HepG2 (cell line): ENCODE data around the gene SLC2A4. TPM values are rescaled to one million over a fixed set of nuclear protein-coding genes. Genes with fewer than 3 reads are reported as not detected.

Experiments used
- ATF7-NPFF ChIP-seq: sonication (generic); formaldehyde crosslinking; IDR thresholded peaks from 2 replicates; pipeline ENCODE4 v1.8.1; 2023; ENCODE audit warnings: mild to moderate bottlenecking, low read depth, missing genetic modification reagents, moderate library complexity
- CREB1 ChIP-seq, 2 experiments: fragments of 450-650 bp in 1 of 2; IDR thresholded peaks; 2 replicates each; pipeline ENCODE4 v1.6.1; 2016 to 2017; ENCODE audit warnings: control low read depth in 1 of 2, mild to moderate bottlenecking in 1 of 2, missing compliant biosample characterization in 1 of 2, missing genetic modification characterization in 1 of 2
- MIXL1 ChIP-seq: IDR thresholded peaks from 2 replicates; pipeline ENCODE4 v1.6.1; 2016
- NR1H2 ChIP-seq: sonication (generic); formaldehyde crosslinking; IDR thresholded peaks from 2 replicates; pipeline ENCODE4 v1.8.1; 2022; ENCODE audit warnings: low read depth, missing genetic modification reagents, borderline replicate concordance
- NR2F1 ChIP-seq, 2 experiments: fragments of 450-650 bp in 1 of 2; formaldehyde crosslinking in 1 of 2; IDR thresholded peaks; 2 replicates each; pipeline versions ENCODE4 v1.5.0 to v1.6.1; 2016 to 2020; ENCODE audit warnings: mild to moderate bottlenecking in 1 of 2, missing compliant biosample characterization in 1 of 2, missing genetic modification reagents in 1 of 2, moderate library complexity in 1 of 2
- ONECUT2 ChIP-seq: sonication (generic); formaldehyde crosslinking; IDR thresholded peaks from 2 replicates; pipeline ENCODE4 v1.4.0; 2020; ENCODE audit warnings: missing genetic modification reagents
- PAX8 ChIP-seq: sonication (generic); formaldehyde crosslinking; IDR thresholded peaks from 2 replicates; pipeline ENCODE4 v1.8.0; 2022; ENCODE audit warnings: mild to moderate bottlenecking, missing genetic modification reagents, borderline replicate concordance
- POLR2G ChIP-seq: fragments of 200-400 bp; formaldehyde crosslinking; IDR thresholded peaks from 2 replicates; pipeline ENCODE4 v1.6.1; 2018; ENCODE audit warnings: mild to moderate bottlenecking, low read depth, low read length, moderate library complexity
- REXO4 ChIP-seq: sonication (generic); formaldehyde crosslinking; IDR thresholded peaks from 2 replicates; pipeline ENCODE4 v1.8.0; 2022; ENCODE audit warnings: missing genetic modification reagents, mild to moderate bottlenecking, borderline replicate concordance
- RORA ChIP-seq: sonication (generic); formaldehyde crosslinking; IDR thresholded peaks from 2 replicates; pipeline ENCODE4 v1.5.0; 2020; ENCODE audit warnings: mild to moderate bottlenecking, missing genetic modification reagents, moderate library complexity
- TOE1 ChIP-seq: sonication (generic); formaldehyde crosslinking; IDR thresholded peaks from 2 replicates; pipeline ENCODE4 v1.4.0; 2020; ENCODE audit warnings: mild to moderate bottlenecking, missing genetic modification reagents
- U2AF2 ChIP-seq: fragments of 200-400 bp; formaldehyde crosslinking; IDR thresholded peaks from 2 replicates; pipeline ENCODE4 v1.6.1; 2017; ENCODE audit warnings: low read depth, mild to moderate bottlenecking, low read length
- ZFY ChIP-seq: sonication (generic); formaldehyde crosslinking; IDR thresholded peaks from 2 replicates; pipeline ENCODE4 v1.4.0; 2020; ENCODE audit warnings: missing genetic modification reagents
- ZNF143 ChIP-seq: sonication (generic); formaldehyde crosslinking; IDR thresholded peaks from 2 replicates; pipeline ENCODE4 v1.4.0; 2020; ENCODE audit warnings: missing genetic modification reagents
- ZNF234 ChIP-seq: sonication (generic); formaldehyde crosslinking; conservative IDR thresholded peaks from 2 replicates; pipeline ENCODE4 v1.5.1; 2020; ENCODE audit warnings: mild to moderate bottlenecking, missing genetic modification reagents
- ZNF33A ChIP-seq: sonication (generic); formaldehyde crosslinking; IDR thresholded peaks from 2 replicates; pipeline ENCODE4 v1.5.1; 2020; ENCODE audit warnings: missing genetic modification reagents, mild to moderate bottlenecking, moderate library complexity, borderline replicate concordance
- ZNF678 ChIP-seq: sonication (generic); formaldehyde crosslinking; IDR thresholded peaks from 2 replicates; pipeline ENCODE4 v1.4.0; 2020; ENCODE audit warnings: mild to moderate bottlenecking, missing genetic modification reagents
- ZNF879 ChIP-seq: sonication (generic); formaldehyde crosslinking; IDR thresholded peaks from 2 replicates; pipeline ENCODE4 v1.8.1; 2023; ENCODE audit warnings: missing genetic modification reagents
- polyA plus RNA-seq, 8 experiments: library from polyadenylated mRNA; depleted of rRNA in 3 of 8; stranded (reverse) in 7 of 8; unstranded in 1 of 8; fragments of >200 nt; fragmentation: Illumina TruSeq in 4 of 8; extraction: Trizol in 4 of 8; gene quantifications; 2 replicates each; pipeline versions ENCODE4 v1.2.1 to v1.2.3, GENCODE V29; 2011 to 2016; ENCODE audit warnings: low read depth in 4 of 8, missing spikeins in 1 of 8, mixed read lengths in 1 of 8; ENCODE audit not compliant: insufficient read depth in 1 of 8
- total RNA-seq, 5 experiments: library from RNA; depleted of rRNA; stranded (reverse); fragments of >200 nt; fragmentation: Illumina TruSeq; extraction: Trizol; gene quantifications; 2 replicates each; pipeline ENCODE4 v1.2.3, GENCODE V29; 2016; ENCODE audit warnings: low read depth in 1 of 5
- TF ChIP-seq, protein P1 (sequence below): fragments of 450-650 bp; IDR thresholded peaks from 2 replicates; pipeline ENCODE4 v1.6.1; 2016
- TF ChIP-seq, protein P2 (sequence below): sonication (generic); formaldehyde crosslinking; IDR thresholded peaks from 2 replicates; pipeline ENCODE4 v1.9.0; 2021; ENCODE audit warnings: missing genetic modification reagents, mild to moderate bottlenecking, borderline replicate concordance
- TF ChIP-seq, protein P3 (sequence below): sonication (generic); formaldehyde crosslinking; IDR thresholded peaks from 2 replicates; pipeline ENCODE4 v1.4.0; 2020; ENCODE audit warnings: missing genetic modification reagents, borderline replicate concordance

The SLC2A4 gene
- total and polyA plus RNA-seq, 2 of the 13 experiments (the other 11 are each of a cell fraction or from before 2014, with no cell fraction given) = 4.9 to 5.8 TPM

DNA sequence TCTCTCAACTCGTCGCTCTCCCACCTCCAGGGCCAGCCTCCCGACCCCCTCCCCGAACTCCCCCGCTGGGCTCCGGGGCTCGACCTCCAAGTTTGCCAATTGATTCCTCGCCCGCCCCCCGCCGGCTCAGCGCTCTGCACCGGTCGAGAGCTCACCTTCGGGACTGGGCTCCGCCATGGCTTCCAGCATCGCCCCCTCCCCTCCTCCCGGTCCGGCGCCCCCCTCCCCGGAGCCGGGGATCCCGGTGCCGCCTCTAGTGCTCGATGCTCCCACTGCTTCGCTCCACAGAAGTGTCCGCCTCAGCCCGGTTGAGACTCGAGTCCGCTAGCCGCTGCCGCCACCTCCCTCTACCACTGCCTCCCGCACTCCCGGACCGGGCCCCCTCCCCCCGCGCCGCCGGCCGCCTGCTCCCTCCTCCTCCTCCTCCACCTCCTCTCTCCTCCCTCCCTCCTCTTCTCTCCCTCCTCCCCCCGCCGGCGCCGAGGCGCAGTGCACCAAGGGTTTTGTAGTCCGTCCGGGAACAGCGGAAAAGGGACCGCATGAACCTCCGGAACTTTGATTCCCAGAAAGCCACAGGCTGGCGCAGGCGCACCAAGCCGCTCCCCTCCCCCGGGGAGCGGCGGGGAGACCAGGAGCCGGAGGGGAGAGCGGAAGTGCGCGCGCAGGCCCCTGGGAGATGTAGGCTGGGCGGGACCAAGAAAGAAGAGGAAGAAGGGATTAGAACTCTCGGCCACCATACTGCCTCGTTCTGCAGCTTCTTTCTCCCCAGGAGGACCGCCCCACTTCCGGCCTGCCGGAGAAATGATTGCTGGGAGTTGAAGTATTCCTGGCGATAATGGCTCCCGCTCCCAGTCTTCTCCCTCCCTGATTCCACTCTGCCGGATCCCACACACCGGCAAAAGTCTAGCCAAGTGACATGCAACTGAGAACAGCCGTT, 42.2 kb upstream of the SLC2A4 start, which contains the start of gene PHF23 (continued):
- TF ChIP-seq, protein P1, sequence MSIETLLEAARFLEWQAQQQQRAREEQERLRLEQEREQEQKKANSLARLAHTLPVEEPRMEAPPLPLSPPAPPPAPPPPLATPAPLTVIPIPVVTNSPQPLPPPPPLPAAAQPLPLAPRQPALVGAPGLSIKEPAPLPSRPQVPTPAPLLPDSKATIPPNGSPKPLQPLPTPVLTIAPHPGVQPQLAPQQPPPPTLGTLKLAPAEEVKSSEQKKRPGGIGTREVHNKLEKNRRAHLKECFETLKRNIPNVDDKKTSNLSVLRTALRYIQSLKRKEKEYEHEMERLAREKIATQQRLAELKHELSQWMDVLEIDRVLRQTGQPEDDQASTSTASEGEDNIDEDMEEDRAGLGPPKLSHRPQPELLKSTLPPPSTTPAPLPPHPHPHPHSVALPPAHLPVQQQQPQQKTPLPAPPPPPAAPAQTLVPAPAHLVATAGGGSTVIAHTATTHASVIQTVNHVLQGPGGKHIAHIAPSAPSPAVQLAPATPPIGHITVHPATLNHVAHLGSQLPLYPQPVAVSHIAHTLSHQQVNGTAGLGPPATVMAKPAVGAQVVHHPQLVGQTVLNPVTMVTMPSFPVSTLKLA = peak; percentile 52
- no peak for TF ChIP-seq ZNF33A (CRISPR knock-in tag)
- TF ChIP-seq U2AF2 = no peak
- TF ChIP-seq, protein P2, sequence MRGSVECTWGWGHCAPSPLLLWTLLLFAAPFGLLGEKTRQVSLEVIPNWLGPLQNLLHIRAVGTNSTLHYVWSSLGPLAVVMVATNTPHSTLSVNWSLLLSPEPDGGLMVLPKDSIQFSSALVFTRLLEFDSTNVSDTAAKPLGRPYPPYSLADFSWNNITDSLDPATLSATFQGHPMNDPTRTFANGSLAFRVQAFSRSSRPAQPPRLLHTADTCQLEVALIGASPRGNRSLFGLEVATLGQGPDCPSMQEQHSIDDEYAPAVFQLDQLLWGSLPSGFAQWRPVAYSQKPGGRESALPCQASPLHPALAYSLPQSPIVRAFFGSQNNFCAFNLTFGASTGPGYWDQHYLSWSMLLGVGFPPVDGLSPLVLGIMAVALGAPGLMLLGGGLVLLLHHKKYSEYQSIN = no peak
- no peak; the same call in 1 of the 2 replicates for TF ChIP-seq ATF7-NPFF
- no peak for TF ChIP-seq RORA (CRISPR knock-in tag)
- peak; percentile 93 for TF ChIP-seq ZNF143 (CRISPR knock-in tag)
- no peak for TF ChIP-seq MIXL1 (CRISPR knock-in tag)
- TF ChIP-seq POLR2G = peak; percentile 80
- TF ChIP-seq PAX8 (CRISPR knock-in tag) = no peak
- no peak for TF ChIP-seq ZNF678 (CRISPR knock-in tag)
- no peak for TF ChIP-seq NR1H2 (CRISPR knock-in tag)
- TF ChIP-seq CREB1 (IDR thresholded peaks at IDR 0.05) = peak; percentile 28; the same call in 1 of the 2 replicates
- TF ChIP-seq CREB1 (CRISPR knock-in tag; IDR thresholded peaks at IDR 0.05) = peak; percentile 92
- no peak for TF ChIP-seq ZNF234 (CRISPR knock-in tag)
- no peak for TF ChIP-seq ZFY (CRISPR knock-in tag)
- TF ChIP-seq REXO4 (CRISPR knock-in tag) = no peak
- TF ChIP-seq, protein P3, sequence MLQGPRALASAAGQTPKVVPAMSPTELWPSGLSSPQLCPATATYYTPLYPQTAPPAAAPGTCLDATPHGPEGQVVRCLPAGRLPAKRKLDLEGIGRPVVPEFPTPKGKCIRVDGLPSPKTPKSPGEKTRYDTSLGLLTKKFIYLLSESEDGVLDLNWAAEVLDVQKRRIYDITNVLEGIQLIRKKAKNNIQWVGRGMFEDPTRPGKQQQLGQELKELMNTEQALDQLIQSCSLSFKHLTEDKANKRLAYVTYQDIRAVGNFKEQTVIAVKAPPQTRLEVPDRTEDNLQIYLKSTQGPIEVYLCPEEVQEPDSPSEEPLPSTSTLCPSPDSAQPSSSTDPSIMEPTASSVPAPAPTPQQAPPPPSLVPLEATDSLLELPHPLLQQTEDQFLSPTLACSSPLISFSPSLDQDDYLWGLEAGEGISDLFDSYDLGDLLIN (CRISPR knock-in tag) = 0 out of 2 replicates have a peak, but pooled peaks have one; percentile 46
- no peak for TF ChIP-seq NR2F1 (CRISPR knock-in tag; IDR thresholded peaks at IDR 0.05)
- TF ChIP-seq ONECUT2 (CRISPR knock-in tag) = no peak
- TF ChIP-seq TOE1 (CRISPR knock-in tag) = 0 out of 2 replicates have a peak, but pooled peaks have one; percentile 28
- TF ChIP-seq ZNF879 (CRISPR knock-in tag) = no peak
